Right renal pelvis (tissue), 4 donors: ENCODE measurements around the gene CC2D1A. TPM values are rescaled to one million over a fixed set of nuclear protein-coding genes. Genes with fewer than 3 reads are reported as not detected.

Source experiments
- DNase-seq, 4 donors: peaks; one replicate each; pipeline ENCODE4 v3.0.0-alpha.2; 2013; ENCODE audit warnings: low read depth in 4 of 4, low spot score in 3 of 4, missing footprints in 1 of 4
- polyA plus RNA-seq, 4 donors: library from polyadenylated mRNA; unstranded; fragments of 120-200 nt; gene quantifications; one replicate each; pipeline ENCODE4 v1.2.1, GENCODE V29; 2013; ENCODE audit not compliant: insufficient read length in 4 of 4

Gene CC2D1A
- polyA plus RNA-seq = 10 to 100 TPM; 23.9 to 30.4 (median 27.6) TPM

DNA sequence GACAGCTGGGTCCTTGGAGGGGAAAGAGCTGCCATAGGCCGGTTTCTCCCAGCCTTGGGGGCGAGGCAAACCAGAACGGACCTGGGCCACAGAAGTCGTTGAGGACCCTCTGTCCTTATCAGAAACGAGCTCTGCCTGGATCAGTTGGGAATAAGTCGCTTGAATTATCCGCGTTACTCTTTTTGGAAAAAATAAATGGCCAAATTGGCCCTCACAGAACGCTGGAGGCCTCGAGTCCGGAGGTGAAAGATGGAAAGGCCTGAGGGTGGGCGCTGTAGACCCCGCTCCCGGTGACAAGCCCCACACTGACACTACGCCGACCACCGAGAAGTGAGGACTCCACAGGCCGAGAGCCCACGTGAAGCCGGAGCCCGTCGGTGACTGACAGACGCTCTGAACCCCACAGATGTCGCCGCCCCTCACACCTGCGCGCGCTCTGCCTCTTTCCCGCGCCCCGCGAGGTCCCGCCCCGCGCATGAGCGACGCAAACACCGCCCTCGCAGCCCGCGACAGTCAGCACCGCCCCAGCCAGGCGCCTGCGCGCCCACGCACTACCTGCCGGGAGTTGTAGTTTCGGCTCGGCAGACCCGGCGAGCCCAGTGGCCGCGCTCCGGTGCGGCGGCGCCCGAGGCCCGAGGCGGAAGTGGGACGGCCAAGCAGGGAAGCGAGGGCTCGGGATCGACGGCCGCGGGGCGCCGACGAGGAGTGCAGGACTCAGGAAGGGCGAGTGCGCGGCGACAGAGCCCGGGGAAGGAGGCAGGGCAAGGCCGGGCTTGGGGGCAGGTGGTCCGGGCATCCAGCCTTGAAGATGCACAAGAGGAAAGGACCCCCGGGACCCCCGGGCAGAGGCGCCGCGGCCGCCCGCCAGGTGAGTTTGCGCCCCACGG, at the start of gene CC2D1A, which contains the start of gene BRME1:
Gene CC2D1A, plus strand, starts transcription at position 568 of the 887 bp plus-strand sequence. Its CDS starts 241 bp downstream, at position 809.
Gene BRME1, minus strand, starts transcription at position 484 of the 887 bp plus-strand sequence. CDS start 1,225 bp downstream, outside the sequence.
- peak in 3 of 4 donors; percentile 73 to 78 (median 77) for DNase-seq

DNA sequence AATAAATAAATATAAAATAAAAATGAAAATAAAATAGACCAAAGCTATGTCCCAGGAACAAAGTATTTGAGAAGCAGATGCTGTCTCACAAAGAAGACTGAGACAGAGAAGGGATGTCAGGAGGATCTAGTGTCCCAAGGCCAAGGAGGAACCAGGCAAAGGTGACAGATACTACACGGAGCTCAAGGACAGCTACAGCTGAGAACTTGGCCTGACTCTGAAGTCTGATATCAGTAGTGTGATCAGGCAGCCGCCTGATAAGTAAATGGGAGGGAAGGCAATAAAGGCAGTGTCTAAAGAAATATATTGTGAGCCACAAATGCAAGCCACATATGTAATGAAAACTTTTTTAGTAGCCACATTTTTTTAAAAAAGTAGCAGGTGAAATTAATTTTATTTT, 49.5 kb upstream of the CC2D1A start:
- DNase-seq = no peak

DNA sequence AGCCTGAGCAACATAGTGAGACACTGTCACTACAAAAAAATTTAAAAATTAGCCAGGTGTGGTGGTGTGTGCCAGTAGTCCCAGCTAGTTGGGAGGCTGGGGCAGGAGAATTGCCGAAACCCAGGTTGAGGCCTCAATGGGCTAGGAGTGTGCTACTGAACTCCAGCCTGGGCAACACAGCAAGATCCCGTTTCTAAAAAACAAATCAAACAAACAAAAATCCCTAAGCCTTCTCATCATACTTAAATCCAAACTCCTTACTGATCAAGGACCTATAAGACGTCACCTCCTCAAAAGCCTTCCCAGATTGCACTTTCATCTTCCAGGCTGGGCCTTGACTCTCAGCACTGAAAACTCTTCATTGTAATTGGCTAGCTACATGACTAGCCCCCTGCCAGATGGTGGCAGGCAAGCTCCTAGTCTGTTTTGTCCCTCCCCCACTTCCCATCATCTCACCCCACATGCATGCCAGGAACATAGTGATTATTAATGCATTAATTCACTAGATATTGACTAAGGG, 46.6 kb upstream of the CC2D1A start:
- no peak for DNase-seq

DNA sequence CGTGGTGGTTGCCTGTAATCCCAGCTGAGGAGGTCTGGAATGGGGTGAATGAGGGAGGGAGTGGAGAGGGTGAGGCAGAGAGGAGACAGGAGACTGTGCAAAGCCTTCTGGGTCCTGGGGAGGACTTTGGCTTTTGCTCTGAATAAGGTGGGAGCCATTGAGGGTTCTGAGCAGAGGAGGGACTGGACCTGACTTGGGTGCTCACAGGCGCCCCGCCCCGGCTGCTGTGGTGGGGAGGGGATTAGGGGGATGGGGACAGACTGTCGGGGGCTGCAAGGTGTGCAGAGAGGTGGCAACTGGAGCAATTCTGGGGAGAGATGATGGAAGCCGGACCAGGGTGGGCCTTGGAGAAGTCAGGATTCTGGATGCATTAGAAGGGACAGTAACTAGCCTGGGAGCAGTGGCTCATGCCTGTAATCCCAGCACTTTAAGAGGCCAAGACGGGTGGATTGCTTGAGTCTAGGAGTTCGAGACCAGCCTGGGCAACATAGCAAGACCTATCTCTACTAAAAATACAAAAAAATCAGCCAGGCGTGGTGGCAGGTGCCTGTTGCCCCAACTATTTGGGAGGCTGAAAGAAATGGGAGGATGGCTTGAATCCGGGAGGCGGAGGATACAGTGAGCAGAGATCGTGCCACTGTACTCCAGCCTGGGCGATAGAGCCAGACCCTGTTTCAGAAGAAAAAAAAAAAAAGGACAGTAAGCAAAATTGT, 45.2 kb upstream of the CC2D1A start:
- DNase-seq = no peak

DNA sequence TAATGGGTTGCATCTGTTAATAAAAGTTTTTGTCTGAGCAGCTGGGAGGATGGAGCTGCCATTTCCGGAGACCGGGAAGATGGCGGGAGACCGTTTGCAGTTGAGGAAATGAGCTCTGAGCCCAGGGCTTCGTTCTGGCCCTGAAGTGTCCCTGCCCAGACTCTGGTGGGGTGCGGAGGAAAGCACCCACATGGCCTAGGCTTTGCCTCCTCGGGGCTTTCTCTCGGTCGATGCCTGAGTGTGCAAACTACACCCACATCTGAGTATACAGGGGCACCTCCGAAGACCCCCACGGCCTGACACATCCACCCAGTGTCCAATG, 44.6 kb upstream of the CC2D1A start:
- DNase-seq = no peak

DNA sequence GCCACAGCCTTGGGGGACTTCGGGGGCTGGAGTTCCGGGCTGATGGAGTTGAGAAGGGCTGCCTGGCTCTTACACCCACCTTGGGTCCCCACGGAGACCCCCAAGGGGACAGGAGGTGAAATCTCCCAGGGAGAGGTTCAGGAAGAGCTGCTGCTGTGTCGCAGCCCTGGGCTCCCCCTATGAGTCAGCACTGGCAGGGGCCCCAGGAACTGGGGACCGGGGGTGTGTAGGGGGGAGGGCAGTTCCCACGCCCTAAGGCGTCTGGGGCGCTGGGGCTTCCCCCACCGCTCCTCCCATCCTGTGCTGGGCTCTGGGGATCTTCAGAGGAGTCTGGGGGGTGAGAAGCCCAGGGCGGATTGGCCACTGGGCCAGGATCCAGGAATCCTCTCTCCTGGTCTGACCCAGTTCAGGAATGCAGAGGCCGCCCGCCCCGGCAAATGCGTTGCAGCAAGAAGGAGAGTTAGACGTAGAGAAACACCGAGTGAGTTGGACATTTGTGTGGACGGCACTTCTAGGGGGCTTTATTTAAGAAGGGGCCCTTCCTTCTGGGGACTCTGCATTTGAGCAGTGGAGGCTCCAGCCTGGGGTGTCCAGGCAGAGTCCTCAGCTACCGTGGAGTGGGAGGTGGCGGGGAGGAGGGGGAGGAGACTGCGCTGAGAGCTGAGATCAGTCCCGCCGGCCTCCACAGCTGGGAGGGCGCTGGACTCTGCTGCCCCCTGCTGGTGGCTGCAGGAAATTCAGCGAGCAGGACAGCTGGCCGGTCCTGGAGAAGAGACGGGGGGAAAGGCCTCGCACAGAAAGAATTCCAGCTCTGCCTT, 44.1 kb upstream of the CC2D1A start:
- peak; percentile 86 to 96 (median 90) for DNase-seq

DNA sequence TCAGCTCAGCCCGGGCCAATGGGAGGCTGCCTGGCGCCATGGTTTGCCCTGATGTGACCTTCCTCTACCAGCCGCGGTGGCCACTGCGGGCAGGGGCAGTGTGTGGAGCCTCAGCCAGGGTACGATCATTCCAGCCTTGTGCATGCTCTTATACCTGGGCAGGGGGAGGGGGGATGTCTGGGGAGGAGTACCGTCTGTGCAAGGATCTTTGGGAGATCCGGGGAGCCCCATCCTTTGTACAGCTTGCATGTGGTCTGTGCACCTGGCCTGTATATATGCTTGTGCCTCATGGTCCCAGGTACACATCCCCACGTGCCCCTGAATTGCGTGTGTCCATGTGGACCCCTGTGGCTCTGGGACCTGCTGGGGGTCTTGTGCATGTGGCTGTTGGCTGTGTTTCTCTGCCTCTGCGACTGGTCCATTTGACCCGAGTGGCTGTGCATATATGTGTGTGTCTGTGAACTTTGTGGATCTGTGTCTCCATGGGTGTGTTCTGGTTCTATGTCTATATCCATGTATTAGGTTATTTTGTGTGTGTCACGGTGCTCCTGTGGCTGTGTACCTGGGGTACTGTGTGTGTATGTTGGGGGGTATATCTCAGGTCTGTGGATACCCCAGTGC, 41.8 kb upstream of the CC2D1A start:
- DNase-seq = no peak

DNA sequence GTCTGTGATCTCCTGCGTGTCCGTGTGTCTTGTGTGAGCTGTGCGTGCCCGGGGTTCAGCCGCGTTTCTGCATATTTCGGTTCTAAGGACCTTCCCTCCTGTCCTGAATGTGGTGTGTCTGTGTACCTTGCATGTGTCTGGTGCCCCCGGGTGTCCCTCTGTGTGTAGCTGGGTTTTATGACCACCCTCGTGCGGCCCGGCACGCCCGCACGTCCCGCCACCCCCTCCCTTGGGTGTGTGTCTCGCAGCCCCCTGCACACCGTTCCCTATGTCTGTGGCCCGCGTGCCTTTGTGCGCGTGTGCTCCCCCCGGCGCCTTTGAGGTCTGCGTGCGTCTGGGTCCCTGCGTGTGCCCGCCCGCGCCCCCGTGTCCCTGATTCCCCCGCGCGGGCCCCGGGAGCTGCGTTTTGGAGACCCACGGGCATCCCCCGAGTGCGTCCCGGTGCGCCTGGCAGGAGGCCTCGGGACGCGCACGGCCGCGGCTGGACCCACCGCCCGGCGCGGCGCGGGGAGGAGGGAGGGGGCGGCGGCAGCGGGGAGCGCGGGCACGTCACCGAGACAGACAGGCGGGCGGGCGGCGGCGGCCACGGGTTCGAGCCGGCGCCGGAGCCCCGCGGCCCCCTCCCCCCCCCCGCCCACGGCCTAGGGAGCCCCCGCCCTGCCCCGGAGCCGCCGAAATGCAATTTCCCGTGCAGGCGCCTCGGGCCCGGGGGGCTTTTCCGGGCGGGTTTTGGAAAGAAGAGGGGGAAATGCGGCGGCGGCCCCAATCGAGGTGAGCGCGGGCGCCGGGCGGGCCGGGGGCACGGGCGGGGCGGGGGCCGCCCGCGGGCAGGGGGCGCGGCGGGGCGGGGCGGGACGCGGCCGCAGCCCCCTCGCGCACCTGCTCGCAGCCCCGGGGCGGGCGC, 41.1 kb upstream of the CC2D1A start:
- DNase-seq = no peak

DNA sequence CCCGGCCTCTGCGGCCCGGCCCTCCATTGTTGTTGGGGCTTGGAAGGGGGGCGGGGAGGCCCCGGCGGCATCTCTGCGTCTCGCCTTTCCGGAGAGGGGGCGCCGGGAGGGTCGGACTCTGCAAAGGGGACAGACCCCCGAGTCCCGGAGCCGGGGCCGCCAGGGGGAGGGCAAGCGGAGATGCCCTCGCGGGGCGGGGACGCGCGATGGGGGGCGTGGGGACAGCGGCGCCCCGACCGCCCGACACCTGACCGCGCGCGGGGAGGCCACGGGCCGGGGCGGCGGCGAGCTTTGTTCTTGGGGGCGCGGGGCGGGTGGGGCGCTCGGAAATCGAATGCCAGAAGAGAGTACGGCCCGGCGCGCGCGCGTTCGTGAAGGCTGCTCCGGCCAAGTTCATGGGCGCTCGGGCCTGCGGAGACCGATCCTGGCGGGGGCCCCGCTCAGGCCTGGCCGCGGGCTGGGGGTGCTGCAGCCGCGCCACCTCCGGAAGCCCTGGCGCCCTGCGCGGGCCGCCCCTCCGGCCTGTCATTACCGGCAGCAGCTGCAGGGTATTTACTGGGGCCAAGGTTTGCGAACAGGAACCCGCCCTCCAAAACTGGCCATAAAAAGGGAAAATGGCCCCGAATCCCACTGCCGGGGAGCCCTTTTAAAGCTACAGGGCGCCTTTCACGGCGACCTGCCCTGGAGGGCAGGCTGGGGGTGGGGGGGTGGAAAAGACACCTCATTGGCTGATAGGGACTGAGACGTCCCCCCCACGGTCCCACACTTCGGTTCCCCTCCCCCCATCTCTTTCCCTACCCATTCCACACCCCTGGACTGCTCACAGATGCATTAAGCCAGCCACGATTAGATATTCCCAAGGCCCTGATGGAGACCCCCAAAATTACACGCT, 40.2 kb upstream of the CC2D1A start:
- no peak for DNase-seq

DNA sequence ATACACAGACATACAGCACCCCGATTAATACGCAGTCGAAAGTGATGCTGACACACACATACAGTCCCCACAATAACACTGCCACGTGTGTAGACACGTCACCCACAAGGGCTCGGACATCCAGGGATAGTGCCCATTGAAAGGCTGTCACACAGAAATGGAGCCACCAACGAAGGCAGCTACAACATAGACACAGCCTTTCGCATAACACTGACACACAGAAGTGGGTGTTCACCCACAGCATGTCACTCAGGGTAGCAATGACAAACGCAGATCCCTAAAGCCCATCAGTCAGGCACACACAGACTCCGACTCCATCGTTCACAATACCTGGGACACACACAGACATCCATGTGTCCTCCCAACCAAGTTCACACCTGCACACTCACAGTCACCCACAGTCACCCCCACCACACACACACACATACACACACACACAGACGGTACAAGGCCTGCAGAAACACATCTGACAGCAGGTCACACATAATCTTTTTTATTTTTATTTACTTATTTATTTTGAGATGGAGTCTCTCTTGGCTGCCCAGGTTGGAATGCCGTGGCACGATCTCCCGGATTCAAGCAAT, 39.4 kb upstream of the CC2D1A start:
- no peak for DNase-seq

DNA sequence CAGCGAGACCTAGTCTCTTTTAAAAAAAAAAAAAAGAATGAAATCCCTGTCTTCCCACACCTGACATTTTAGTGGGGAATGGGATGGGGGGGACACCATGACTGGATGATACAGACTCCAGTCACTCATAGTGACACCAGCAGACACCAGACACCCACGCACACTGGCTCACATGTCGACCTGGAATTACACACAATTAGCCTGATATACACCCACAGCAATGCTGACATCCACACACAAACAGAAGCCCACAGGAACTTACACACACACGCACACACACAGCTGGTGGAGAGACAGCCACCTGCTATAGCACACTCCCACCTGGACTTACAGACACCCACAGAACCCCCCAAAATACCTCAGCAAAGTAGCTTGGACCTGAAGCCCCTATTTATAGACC, 37.3 kb upstream of the CC2D1A start:
- DNase-seq = no peak

DNA sequence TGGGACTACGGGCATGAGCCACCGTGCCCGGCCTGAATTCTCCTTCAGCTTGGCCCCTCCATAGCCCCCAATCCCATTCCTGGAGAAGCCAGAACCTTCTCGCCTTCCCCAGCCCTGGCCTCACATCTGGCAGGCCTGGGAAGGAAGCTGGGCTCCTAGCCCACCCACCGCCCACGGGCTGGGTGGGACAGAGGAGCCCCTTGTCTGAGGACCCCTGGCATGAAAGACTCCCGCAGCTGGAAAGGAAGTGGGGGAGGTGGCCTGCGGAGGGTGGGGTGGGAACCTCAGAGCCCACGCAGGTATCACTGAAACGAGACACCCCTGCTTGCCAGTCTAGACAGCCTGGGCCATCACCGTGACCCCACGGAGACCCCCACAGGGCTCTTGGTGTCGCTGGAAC, 36.7 kb upstream of the CC2D1A start:
- DNase-seq = no peak

DNA sequence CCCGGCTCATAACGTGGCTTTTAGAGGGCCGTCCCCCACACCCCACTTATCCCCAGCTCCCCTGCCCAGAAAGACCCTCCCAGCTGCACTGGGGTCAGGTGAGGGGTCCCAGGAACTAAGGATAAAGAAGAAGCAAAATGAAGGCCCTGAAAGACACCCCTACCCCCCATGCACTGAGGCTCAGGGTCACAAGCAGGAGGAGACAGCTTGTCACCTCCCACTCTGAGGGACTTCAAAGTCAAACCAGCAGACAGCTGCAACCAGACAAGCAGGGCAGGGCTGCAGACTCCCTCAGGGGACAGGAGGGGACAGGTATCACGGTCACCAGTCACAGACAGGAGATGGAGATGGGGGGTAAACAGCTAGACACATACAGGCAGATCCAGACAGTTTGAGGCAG, 35.1 kb upstream of the CC2D1A start:
- no peak for DNase-seq

DNA sequence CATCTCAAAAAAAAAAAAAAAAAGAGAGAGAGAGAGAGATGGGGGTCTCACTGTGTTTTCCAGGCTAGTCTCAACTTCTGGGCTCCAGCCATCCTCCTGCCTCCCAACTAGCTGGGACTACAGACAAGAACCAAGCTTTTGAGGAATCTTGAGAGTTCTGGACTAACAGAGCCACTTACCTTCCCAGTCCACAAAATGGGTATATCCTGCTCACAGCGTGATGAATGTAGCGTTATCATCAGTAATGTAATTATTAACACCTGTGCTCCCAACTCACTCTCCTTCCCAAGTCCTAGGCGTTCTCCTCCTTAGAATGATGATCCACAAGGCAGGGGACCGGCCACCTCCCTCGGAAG, 33.7 kb upstream of the CC2D1A start:
- no peak for DNase-seq

DNA sequence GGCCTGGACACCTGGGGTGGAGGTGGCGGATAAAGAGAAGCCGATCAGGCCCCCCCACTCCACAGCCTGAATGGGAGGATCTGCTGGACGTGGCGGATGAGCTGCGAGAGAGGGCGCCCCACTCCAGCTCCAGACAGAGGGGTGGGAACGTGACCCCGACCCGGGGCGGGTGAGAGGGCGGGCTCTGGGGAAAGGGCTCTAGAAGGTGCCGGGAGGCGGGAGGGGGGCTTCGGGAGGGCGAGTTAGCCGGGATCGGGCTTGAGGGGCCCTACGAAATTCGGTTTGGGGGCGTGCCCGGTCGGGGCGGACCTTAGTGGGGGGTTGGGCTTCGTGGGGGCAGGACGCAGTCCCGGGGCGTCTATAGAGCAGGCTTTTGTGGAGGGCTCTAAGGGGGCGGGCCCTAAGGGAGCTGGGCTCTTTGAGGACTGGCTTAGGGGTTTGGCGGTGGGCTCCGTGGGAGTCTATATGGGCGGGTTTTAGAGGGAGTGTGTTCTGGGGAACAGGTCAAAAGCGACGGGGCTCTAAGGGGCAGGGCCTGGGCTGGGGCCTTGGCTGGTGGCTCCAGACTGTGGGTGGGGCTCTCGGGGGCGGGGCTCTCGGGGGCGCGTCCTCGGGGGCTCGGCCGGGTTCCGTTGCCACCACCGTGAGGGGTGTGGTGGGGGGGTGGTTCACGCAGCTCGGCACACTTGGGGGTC, 33.2 kb upstream of the CC2D1A start:
- no peak for DNase-seq

DNA sequence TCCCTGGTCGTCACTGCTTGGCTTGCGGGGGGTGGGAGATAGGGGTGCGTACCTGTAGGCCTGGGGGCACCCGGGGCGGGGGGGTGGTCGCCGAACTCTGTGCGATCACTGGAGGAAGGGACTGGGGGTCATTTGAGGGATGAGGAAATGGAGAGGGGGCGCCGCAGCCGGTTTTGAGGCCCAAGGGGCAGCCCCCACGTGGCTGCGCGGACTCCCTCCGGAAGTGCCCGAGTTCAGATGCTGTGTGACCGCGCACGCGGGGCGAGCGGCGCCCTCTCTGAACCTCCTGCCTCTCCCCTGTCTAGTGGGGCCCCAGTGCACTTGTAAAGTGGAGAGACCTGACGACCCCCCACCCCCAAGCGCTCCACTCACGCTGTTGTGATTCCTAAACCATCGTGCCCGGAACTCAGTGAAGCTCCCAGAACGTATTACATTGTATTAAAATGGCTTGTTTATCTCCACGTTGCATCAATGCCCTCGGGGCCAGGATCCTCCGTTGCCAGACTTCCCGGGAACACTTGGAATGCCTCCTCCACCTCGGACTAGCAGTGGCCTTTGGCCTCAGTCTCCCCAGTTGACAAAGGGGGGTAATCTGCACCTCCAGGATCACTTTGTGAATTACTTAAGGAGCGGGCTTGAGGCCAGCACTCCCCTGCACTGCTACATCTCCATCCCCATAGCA, 32.0 kb upstream of the CC2D1A start:
- no peak for DNase-seq

DNA sequence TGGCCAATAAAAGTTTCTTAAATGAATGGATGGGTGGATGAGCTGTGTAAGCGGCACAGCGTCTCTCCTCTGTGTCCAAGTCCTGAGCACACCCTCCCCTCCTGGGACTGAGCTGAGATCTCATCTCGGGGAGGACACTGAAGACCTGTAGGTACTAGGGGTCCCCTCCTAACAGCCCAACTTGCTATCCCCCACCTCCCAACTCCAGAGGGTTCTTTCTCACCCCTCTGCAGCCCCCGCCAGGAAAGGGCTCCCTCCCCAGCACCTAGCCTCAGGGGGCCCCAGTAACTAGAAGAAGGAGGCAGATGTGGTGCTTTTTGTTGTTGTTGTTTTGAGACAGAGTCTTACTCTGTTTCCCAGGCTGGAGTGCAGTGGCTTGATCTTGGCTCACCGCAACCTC, 30.2 kb upstream of the CC2D1A start:
- DNase-seq = no peak
